IPS-18a (cell line): ENCODE data around the gene ZFP36.
A peak's percentile ranks its signal among the peaks of the same experiment; 100 is the strongest.

Experiments
- H3K27ac ChIP-seq: one replicate; pipeline ENCODE4 v1.5.1; 2013; ENCODE audit warnings: low read length
- H3K27me3 ChIP-seq: one replicate; pipeline ENCODE4 v1.6.1; 2013; ENCODE audit warnings: mild to moderate bottlenecking, low read length; ENCODE audit not compliant: control insufficient read depth, insufficient read depth
- H3K36me3 ChIP-seq: one replicate; pipeline ENCODE4 v1.6.1; 2013; ENCODE audit warnings: low read depth, low read length; ENCODE audit not compliant: control insufficient read depth
- H3K4me1 ChIP-seq: one replicate; pipeline ENCODE4 v1.6.1; 2013; ENCODE audit warnings: low read depth, low read length; ENCODE audit not compliant: control insufficient read depth
- H3K4me3 ChIP-seq: one replicate; pipeline ENCODE4 v1.5.1; 2013; ENCODE audit warnings: low read length
- H3K9ac ChIP-seq: one replicate; pipeline ENCODE4 v1.6.1; 2013; ENCODE audit warnings: mild to moderate bottlenecking, low read length, moderate library complexity
- H3K9me3 ChIP-seq: one replicate; pipeline ENCODE4 v1.6.1; 2013; ENCODE audit warnings: low read depth, low read length; ENCODE audit not compliant: control insufficient read depth

ZFP36 gene

GRCh38 chr19:39428283-39429112 is 21.9 kb downstream of the ZFP36 start:
- Histone ChIP-seq H3K4me3 (no peak overlapping the region), H3K27ac (peak overlapping the region; percentile 76), H3K36me3 (peaks cover 37% of the 10 kb centered on the region)

GRCh38 chr19:39430675-39431593 is 24.3 kb downstream of the ZFP36 start:
- Histone ChIP-seq H3K4me1 (peaks cover 13% of the 10 kb centered on the region), H3K9me3 (no peaks in the 10 kb centered on the region), H3K9ac (no peak overlapping the region), H3K27ac (peak overlapping the region; percentile 2), H3K36me3 (peaks cover 29% of the 10 kb centered on the region), H3K4me3 (no peak overlapping the region), H3K27me3 (no peaks in the 10 kb centered on the region)

More at GRCh38 chr19:39428283-39429112, 21.9 kb downstream of the ZFP36 start:
- H3K4me1 ChIP-seq, result peaks cover 13% of the 10 kb centered on the region
- no peaks in the 10 kb centered on the region for H3K9me3 ChIP-seq
- peak overlapping the region; percentile 42 for H3K9ac ChIP-seq
- H3K27me3 ChIP-seq, result no peaks in the 10 kb centered on the region

GRCh38 chr19:39432677-39433025 is 26.0 kb downstream of the ZFP36 start:
- no peak overlapping the region for H3K4me3 ChIP-seq
- H3K27me3 ChIP-seq, result no peaks in the 10 kb centered on the region
- peaks cover 11% of the 10 kb centered on the region for H3K4me1 ChIP-seq
- no peaks in the 10 kb centered on the region for H3K9me3 ChIP-seq
- H3K36me3 ChIP-seq, result peaks cover 26% of the 10 kb centered on the region
- no peak overlapping the region for H3K9ac ChIP-seq
- H3K27ac ChIP-seq, result no peak overlapping the region

DNA sequence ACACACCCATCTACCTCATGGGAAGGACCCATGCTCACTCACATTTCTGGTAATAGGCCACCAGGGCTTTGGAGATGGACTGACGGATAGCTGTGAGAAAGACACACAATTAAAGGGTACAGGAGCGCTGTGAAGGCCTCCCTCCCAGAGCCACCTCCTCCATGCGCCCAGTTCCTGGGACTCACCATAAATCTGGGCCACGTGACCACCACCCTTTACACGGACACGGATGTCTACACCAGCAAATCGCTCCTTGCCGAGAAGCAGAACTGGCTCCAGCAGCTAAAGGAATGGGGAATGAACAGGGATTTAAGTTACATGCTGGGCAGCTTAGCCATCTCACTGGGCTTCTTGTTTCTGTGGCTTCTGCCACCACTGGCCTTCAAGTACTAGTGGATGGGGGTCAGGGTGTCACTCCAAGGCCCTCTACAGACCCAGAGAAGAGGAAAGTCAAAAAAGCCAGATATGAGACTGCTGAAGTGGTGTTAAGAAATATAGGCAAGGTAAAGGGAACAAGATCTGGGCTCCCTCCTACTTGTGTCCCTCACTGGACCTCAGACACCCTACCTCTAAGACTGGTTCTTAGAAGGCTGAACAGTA is 26.9 kb downstream of the ZFP36 start:
- Histone ChIP-seq H3K9ac (no peak overlapping the region), H3K4me1 (peaks cover 4% of the 10 kb centered on the region), H3K27ac (no peak overlapping the region), H3K36me3 (peaks cover 26% of the 10 kb centered on the region), H3K27me3 (no peaks in the 10 kb centered on the region), H3K9me3 (no peaks in the 10 kb centered on the region), H3K4me3 (no peak overlapping the region)

- peaks cover 26% of the 10 kb centered on the region for H3K36me3 ChIP-seq
- no peaks in the 10 kb centered on the region for H3K9me3 ChIP-seq
- H3K4me3 ChIP-seq, result peak overlapping the region; percentile 98
- peak overlapping the region; percentile 64 for H3K27ac ChIP-seq
- H3K9ac ChIP-seq, result peak overlapping the region; percentile 97
- H3K27me3 ChIP-seq, result no peaks in the 10 kb centered on the region
- no peaks in the 10 kb centered on the region for H3K4me1 ChIP-seq
Observed at GRCh38 chr19:39434123-39435076, 27.8 kb downstream of the ZFP36 start.

DNA sequence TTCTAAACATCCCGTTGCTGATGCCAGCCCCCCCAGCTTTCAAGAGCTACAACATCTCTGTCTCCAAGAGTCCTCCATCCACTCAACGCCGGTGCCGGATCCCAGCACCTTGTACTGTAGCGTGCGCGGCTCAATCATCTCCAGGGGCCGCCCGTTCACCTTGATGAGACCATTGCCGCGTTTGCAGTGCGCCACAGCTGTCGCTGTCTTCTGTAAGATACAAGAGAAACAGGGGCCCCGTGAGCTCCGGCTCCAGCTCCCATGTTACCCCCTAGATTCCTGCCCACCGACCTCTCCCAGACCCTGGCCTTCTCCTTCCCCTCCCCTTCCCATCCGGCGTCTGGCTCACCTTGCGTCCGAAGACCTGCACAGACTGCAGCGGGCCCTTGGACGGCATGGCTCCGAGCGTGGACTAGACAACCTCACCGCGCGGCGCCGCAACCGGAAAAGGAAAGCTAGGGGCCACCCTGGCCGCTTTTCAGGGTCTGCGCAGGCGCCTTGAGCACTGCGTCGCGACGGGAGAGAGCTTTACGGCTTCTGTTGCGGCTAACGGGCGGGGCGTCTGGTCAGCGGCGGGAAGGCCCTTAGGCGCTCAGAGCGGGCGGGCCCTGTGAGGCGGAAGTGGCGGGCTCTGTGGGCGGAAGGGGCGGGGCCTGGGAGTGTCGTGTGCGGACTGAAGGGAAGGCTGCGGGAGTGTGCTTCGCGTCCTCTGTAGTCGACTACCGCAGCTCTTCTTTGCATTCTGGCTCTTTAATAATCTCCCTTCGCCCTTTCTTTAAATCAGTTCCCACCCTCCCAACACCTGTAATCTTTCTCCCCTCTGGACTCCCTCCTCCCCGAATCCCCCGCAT is 29.1 kb downstream of the ZFP36 start, which contains the start of gene RPS16:
TSS of gene RPS16 (minus strand) at position 451 of the 851 bp plus-strand sequence. CDS start at position 397, 54 bp downstream.
- H3K4me3 ChIP-seq, result peak within 1 kb of the TSS; percentile 98
- H3K9me3 ChIP-seq, result no peaks in the 10 kb centered on the region
- peak within 1 kb of the TSS; percentile 97 for H3K9ac ChIP-seq
- H3K27me3 ChIP-seq, result no peaks in the 10 kb centered on the region
- peak within 1 kb of the TSS; percentile 83 for H3K27ac ChIP-seq
- H3K36me3 ChIP-seq, result peaks cover 26% of the 10 kb centered on the region
- H3K4me1 ChIP-seq, result no peaks in the 10 kb centered on the region

DNA sequence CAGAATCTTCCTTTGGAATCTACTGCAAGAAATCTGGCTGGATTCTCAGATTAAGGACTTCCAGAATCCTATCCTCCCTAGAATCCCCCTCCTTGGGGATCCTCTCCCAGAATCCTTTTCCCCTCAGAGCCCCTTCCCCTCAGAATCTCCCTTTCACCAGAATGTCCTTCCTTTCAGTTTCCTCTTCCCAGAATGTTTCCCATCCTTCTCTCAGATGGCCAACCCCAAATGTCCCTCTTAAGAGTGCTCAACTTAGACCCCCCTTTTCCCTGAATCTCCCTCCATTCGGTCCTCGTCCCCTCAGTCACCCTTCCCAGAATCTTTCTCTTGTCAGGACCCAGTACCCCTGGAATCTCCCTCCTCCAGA is 29.7 kb downstream of the ZFP36 start:
- Histone ChIP-seq H3K9ac (peak overlapping the region; percentile 91), H3K4me1 (no peaks in the 10 kb centered on the region), H3K27ac (peak overlapping the region; percentile 83), H3K27me3 (no peaks in the 10 kb centered on the region), H3K36me3 (peaks cover 26% of the 10 kb centered on the region), H3K9me3 (no peaks in the 10 kb centered on the region), H3K4me3 (peak overlapping the region; percentile 98)

DNA sequence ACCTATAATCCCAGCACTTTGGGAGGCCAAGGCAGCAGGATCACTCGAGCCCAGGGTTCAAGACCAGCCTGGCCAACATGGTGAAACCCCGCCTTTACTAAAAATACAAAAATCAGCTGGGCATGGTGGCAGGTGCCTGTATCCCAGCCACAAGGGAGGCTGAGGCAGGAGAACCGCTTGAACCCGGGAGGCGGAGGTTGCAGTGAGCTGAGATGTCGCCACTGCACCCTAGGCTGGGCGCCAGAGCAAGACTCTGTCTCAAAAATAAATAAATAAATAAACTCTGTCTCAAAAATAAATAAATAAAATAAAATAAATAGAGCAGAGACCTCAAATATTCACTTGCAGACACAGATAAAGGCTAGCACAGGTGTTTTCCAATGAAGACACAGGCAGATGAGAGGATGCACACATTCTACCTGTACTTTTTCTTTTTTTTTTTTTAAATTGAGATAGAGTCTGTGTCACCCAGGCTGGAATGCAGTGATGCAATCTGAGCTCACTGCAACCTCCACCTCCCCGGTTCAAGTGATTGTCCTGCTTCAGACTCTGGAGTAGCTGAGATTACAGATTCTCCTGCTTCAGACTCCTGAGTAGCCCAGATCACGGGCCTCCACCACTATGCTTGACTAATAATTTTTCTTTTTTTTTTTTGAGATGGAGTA is 31.8 kb downstream of the ZFP36 start:
- H3K9me3 ChIP-seq, result no peaks in the 10 kb centered on the region
- H3K4me3 ChIP-seq, result no peak overlapping the region
- no peaks in the 10 kb centered on the region for H3K4me1 ChIP-seq
- no peak overlapping the region for H3K27ac ChIP-seq
- no peak overlapping the region for H3K9ac ChIP-seq
- no peaks in the 10 kb centered on the region for H3K27me3 ChIP-seq
- peaks cover 14% of the 10 kb centered on the region for H3K36me3 ChIP-seq

GRCh38 chr19:39444598-39445195 is 38.0 kb downstream of the ZFP36 start:
- H3K36me3 ChIP-seq, result no peaks in the 10 kb centered on the region
- H3K9ac ChIP-seq, result peak overlapping the region; percentile 90
- peaks cover 4% of the 10 kb centered on the region for H3K4me1 ChIP-seq
- peak overlapping the region; percentile 77 for H3K27ac ChIP-seq
- H3K9me3 ChIP-seq, result no peaks in the 10 kb centered on the region
- no peaks in the 10 kb centered on the region for H3K27me3 ChIP-seq
- H3K4me3 ChIP-seq, result peak overlapping the region; percentile 89
